OCI-LY1 (cell line): ENCODE data around the gene FHIT.

Experiments used
- H2AFZ ChIP-seq: fragments of 200-600 bp; sonication (generic), shearing (Covaris generic); 2 replicates; pipeline ENCODE4 v1.6.0; 2014; ENCODE audit warnings: antibody characterized with exemption, mild to moderate bottlenecking, low read length
- H3F3A ChIP-seq: fragments of 200-600 bp; sonication (generic), shearing (Covaris generic); 2 replicates; pipeline ENCODE4 v1.6.0; 2014; ENCODE audit warnings: mild to moderate bottlenecking, antibody characterized with exemption, low read length, moderate library complexity; ENCODE audit not compliant: insufficient read depth
- H3K27ac ChIP-seq: fragments of 200-600 bp; sonication (generic); 2 replicates; pipeline ENCODE4 v1.5.1; 2014; ENCODE audit warnings: low read length, mixed run types, mild to moderate bottlenecking, low read depth; ENCODE audit not compliant: poor library complexity, severe bottlenecking
- H3K27me3 ChIP-seq: fragments of 200-600 bp; sonication (generic); 2 replicates; pipeline ENCODE4 v1.6.0; 2014; ENCODE audit warnings: antibody characterized with exemption, mild to moderate bottlenecking, low read length, moderate library complexity; ENCODE audit not compliant: insufficient read depth
- H3K36me3 ChIP-seq: fragments of 200-600 bp; sonication (generic); 2 replicates; pipeline ENCODE4 v1.6.1; 2014; ENCODE audit warnings: mild to moderate bottlenecking, antibody characterized with exemption, low read length, moderate library complexity, mixed read lengths; ENCODE audit not compliant: insufficient read depth
- H3K4me1 ChIP-seq: fragments of 200-600 bp; sonication (generic); 2 replicates; pipeline ENCODE4 v1.5.1; 2014; ENCODE audit warnings: mild to moderate bottlenecking, low read length, moderate library complexity; ENCODE audit not compliant: insufficient read depth, severe bottlenecking
- H3K4me2 ChIP-seq: fragments of 200-600 bp; sonication (generic), shearing (Covaris generic); 2 replicates; pipeline ENCODE4 v1.6.1; 2014; ENCODE audit warnings: low read length
- H3K4me3 ChIP-seq: fragments of 200-600 bp; sonication (generic); 2 replicates; pipeline ENCODE4 v1.5.1; 2014; ENCODE audit warnings: low read length, low read depth, mild to moderate bottlenecking, mixed read lengths; ENCODE audit not compliant: poor library complexity, severe bottlenecking
- H3K79me2 ChIP-seq: fragments of 200-600 bp; shearing (Covaris generic); 2 replicates; pipeline ENCODE4 v1.6.1; 2016; ENCODE audit warnings: mixed run types, low read length, mixed read lengths; ENCODE audit not compliant: insufficient read depth
- H3K9ac ChIP-seq: fragments of 200-600 bp; sonication (generic), shearing (Covaris generic); 2 replicates; pipeline ENCODE4 v1.6.1; 2014; ENCODE audit warnings: mild to moderate bottlenecking, low read length, mixed read lengths
- H3K9me2 ChIP-seq: fragments of 200-600 bp; sonication (generic), shearing (Covaris generic); 2 replicates; pipeline ENCODE4 v1.6.1; 2014; ENCODE audit warnings: low read depth, mild to moderate bottlenecking, low read length, mixed read lengths
- H3K9me3 ChIP-seq: fragments of 200-600 bp; shearing (Covaris generic); 2 replicates; pipeline ENCODE4 v1.6.1; 2014; ENCODE audit warnings: low read length, mixed read lengths
- H4K20me1 ChIP-seq: fragments of 200-600 bp; sonication (generic), shearing (Covaris generic); 2 replicates; pipeline ENCODE4 v1.6.0; 2016; ENCODE audit warnings: mild to moderate bottlenecking, low read length; ENCODE audit not compliant: insufficient read depth
- CTCF ChIP-seq: fragments of 200-600 bp; sonication (generic), shearing (Covaris generic); IDR thresholded peaks from 2 replicates; pipeline ENCODE4 v1.5.1; 2017; ENCODE audit warnings: mild to moderate bottlenecking, antibody characterized with exemption, low read length, moderate library complexity, mixed read lengths
- EZH2 ChIP-seq: fragments of 200-600 bp; sonication (generic), shearing (Covaris generic); IDR thresholded peaks from 2 replicates; pipeline ENCODE4 v1.8.0; 2017; ENCODE audit warnings: borderline replicate concordance, mixed run types, mild to moderate bottlenecking, antibody characterized with exemption, low read length, moderate library complexity, mixed read lengths

Gene FHIT

DNA sequence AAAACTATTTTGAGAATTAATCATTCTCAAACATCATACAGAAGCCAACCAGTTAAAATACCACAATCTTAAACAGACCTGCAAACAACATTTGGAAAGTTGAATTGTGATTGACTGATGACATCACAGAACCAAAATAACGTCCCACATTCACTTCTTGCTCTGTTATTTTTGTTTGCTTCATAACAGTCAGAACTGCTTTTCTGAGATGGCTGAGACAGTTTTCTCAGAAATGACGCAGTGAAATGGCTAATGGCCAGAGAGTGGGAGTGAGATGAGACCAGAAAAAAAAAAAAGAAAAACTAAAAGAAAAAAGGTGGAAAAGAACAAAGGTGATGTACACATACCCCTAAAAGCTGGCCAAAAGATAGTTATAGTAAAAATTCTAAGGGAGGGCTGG is 1061.2 kb downstream of the FHIT start:
- Histone ChIP-seq H3K4me2 (no peak overlapping the region), H3K27me3 (no peaks in the 10 kb centered on the region), H3K9me2 (no peaks in the 10 kb centered on the region), H3K9me3 (no peaks in the 10 kb centered on the region), H3K4me1 (peaks cover 19% of the 10 kb centered on the region), H3K79me2 (no peaks in the 10 kb centered on the region), H3K4me3 (no peak overlapping the region), H3F3A (no peaks in the 10 kb centered on the region), H3K36me3 (no peaks in the 10 kb centered on the region), H4K20me1 (no peaks in the 10 kb centered on the region), H3K27ac (no peak overlapping the region), H2AFZ (no peak overlapping the region), H3K9ac (no peak overlapping the region)
- no peak for TF ChIP-seq EZH2
- TF ChIP-seq CTCF = no peak

- Histone ChIP-seq H3K79me2 (no peaks in the 10 kb centered on the region), H3F3A (no peaks in the 10 kb centered on the region), H3K9me2 (no peaks in the 10 kb centered on the region), H3K4me2 (peak overlapping the region; percentile 32), H3K27me3 (no peaks in the 10 kb centered on the region), H3K27ac (peak overlapping the region; percentile 38), H3K9me3 (no peaks in the 10 kb centered on the region), H3K9ac (no peak overlapping the region), H2AFZ (no peak overlapping the region), H3K4me3 (no peak overlapping the region), H3K36me3 (no peaks in the 10 kb centered on the region), H3K4me1 (peaks cover 19% of the 10 kb centered on the region), H4K20me1 (no peaks in the 10 kb centered on the region)
- TF ChIP-seq CTCF = no peak
- no peak for TF ChIP-seq EZH2
Observed at GRCh38 chr3:60189304-60189703, 1061.9 kb downstream of the FHIT start.

GRCh38 chr3:60188803-60189202 is 1062.4 kb downstream of the FHIT start:
- peaks cover 19% of the 10 kb centered on the region for H3K4me1 ChIP-seq
- no peaks in the 10 kb centered on the region for H3K9me2 ChIP-seq
- no peak for TF ChIP-seq EZH2
- TF ChIP-seq CTCF = no peak
- H3K9ac ChIP-seq = no peak overlapping the region
- H3K27ac ChIP-seq = peak overlapping the region; percentile 38
- H3F3A ChIP-seq = no peaks in the 10 kb centered on the region
- H3K4me3 ChIP-seq = no peak overlapping the region
- peak overlapping the region; percentile 32 for H3K4me2 ChIP-seq
- no peaks in the 10 kb centered on the region for H3K79me2 ChIP-seq
- H3K36me3 ChIP-seq = no peaks in the 10 kb centered on the region
- H4K20me1 ChIP-seq = no peaks in the 10 kb centered on the region
- H3K27me3 ChIP-seq = no peaks in the 10 kb centered on the region
- H2AFZ ChIP-seq = no peak overlapping the region
- no peaks in the 10 kb centered on the region for H3K9me3 ChIP-seq
